HG03571 (cell line): ENCODE measurements around the gene SEC23A.
"Not testable (repeated sequence)": the region's sequence is repeated elsewhere in the genome, so short reads cannot be mapped to it uniquely, and the experiment has no call there.

Experiments
- ATAC-seq: cut with Tn5 transposase; IDR thresholded peaks from one replicate; pipeline ENCODE4 v1.9.1; 2021; ENCODE audit not compliant: unreplicated experiment

The SEC23A gene

GRCh38 chr14:39094515-39094914 lies 8.5 kb downstream of the SEC23A start:
- ATAC-seq = no peak

GRCh38 chr14:39091716-39092115 lies 11.3 kb downstream of the SEC23A start:
- ATAC-seq = no peak

DNA sequence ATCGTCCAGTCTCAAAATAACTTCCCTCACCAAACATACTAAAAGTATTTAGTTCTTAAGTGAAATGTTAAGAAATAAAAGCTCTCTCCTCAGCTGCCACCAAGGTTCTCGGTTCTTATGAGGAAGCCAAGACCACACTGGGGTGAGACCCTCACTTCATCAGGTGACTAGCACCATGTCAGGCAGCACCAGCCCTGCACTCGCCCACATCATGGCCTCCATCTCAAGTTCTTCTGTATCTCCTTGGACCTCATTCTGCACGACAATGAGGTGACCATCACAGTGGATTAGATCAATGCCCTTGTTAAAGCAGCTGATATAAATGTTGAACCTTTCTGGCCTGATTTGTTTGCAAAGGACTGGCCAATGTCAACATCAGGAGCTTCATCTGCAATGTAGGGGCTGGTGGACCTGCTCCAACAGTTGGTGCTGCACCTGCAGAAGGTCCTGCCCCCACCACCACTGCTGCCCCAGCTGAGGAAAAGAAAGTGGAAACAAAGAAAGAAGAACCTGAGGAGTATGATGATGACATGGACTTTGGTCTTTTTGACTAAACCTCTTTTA lies 12.4 kb downstream of the SEC23A start:
- no peak for ATAC-seq

DNA sequence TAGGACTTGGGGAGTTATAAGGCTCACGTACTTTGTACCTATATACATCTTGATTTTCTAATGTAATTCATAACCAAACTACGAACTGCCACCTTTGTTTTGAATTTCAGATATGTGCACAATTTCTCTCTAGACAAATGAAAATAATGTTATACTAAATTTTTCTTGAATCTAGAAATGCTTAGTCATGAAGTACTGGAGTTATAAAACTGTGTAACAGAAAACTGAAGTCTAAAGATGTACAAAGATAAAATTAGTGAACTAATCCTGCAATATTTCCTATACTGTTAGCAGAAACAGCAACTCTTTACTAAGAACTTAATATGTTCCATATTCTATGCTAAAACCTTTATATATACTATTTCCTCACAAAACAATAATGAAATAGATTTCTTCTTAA lies 15.5 kb downstream of the SEC23A start:
- no peak for ATAC-seq

GRCh38 chr14:39085933-39086332 lies 17.1 kb downstream of the SEC23A start:
- no peak for ATAC-seq

GRCh38 chr14:39083127-39083526 lies 19.9 kb downstream of the SEC23A start:
- ATAC-seq = no peak

DNA sequence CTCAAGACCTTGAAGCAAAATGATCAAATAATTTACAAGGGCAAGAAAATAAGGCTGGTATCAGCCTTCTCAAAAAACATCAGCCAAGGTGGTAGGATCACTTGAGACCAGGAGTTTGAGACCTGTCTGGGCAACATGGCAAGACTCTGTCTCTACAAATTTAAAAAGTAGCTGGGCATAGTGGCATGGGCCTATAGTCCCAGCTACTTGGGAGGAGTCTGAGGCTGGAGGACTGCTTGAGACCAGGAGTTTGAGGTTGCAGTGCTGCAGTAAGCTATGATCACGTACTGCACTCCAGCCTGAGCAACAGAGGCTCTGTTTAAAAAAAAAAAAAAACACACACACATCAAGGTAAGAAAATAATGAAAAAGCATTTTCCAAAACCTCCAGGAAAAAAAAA lies 22.1 kb downstream of the SEC23A start:
- ATAC-seq = no peak

DNA sequence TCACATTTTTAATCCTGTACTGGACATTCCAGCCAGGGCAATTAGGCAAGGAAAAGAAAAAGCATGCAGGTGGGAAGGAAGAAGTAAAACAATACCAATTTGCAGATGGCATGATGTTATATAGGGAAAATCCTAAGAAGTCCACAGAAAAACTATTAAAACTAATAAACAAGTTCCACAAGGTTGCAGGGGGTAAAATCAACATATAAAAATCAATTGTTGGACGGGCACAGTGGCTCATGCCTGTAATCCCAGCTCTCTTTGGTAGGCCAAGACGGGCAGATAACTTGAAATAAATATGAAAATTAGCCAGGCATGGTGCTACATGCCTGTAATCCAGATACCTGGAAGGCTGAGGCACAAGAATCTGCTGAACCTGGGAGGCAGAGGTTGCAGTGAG lies 31.9 kb downstream of the SEC23A start:
- no peak for ATAC-seq

- ATAC-seq = no peak
Measured at GRCh38 chr14:39069923-39070322, 33.1 kb downstream of the SEC23A start.

DNA sequence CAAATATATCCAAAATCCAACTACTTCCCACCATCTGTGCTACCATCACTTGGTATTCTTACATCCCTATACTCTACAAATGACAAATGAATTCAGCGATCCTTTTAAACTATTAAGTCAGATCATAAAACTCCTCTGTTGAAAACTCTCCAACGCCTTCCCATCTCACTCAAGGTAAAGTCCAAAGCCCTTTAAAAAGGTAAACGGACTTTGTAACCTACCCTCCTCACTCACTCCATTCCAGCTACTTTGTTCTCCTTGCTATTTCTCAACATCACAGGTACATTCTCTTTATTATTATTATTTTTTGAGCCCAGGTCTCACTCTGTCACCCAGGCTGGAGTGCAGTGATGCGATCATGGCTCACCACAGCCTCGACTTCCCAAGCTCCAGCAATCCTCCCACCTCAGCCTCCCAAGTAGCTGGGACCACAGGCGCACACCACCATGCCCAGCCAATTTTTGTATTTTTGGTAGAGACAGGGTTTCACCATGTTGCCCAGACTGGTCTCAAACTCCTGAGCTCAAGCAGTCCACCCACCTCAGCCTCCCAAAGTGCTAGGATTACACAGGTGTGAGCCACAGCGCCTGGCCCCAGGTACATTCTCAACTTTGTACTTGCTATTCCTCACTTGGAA lies 33.7 kb downstream of the SEC23A start:
- not testable (repeated sequence) for ATAC-seq

DNA sequence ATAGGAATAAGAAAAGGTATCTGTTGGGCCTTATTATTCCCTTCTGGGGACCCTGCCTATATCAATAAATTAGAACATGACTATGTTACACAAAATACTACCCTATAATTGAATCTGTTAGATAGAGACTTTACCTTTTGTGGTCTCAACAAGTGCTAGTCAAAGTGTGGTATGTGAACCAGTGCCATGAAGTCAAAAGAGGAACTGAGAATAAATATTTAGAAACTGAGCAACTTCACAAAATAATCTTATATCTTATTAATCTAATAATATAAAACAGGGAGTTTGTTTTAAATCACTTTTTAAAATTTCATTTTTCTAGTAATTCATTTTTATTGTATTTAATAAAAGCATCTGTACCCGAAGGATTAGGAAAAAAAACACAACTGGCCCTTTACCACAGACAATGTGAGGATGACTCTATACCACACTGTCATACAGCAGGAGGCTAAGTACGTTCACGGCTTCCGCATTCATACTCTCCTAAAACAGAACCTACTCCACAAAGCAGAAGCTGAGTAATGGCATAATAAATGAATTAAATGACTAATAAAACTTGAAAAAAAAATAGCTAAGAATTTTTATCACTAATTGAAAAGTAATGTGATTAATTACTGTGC lies 42.1 kb downstream of the SEC23A start:
- ATAC-seq = peak; percentile 98

DNA sequence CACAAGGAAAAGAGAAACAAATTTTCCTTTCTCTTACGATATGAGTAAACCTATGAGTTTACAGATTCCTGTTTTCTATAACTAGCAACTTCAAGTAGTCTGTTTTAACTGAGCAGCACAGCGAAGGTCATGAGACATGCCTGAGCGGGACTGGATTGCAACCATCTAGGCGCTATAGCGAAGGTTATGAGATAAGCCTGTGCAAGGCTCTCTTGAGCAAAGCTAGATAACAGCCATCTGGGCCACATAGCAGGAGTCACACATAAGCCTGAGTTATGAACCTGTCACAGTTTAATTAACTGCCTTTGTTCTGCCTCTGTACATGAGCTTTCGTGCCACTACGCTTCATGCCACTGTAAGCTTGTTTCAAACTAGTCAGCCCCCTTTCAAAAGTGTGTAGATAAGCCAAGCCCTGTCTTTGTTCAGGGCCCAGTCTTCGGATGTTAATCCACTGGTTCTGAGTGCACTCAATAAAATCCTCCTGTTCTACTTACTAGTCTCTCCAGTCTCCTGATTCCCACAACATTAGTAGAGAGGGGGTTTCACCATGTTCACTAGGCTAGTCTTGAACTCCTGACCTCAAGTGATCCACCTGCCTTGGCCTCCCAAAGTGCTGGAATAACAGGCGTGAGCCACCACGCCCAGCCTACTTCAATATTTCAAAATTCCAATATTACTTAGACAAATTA lies 47.1 kb downstream of the SEC23A start:
- ATAC-seq = no peak

GRCh38 chr14:39052869-39053454 lies 50.1 kb downstream of the SEC23A start:
- ATAC-seq = not testable (repeated sequence)

- ATAC-seq = no peak
Measured at GRCh38 chr14:39050389-39050788, 52.6 kb downstream of the SEC23A start.

DNA sequence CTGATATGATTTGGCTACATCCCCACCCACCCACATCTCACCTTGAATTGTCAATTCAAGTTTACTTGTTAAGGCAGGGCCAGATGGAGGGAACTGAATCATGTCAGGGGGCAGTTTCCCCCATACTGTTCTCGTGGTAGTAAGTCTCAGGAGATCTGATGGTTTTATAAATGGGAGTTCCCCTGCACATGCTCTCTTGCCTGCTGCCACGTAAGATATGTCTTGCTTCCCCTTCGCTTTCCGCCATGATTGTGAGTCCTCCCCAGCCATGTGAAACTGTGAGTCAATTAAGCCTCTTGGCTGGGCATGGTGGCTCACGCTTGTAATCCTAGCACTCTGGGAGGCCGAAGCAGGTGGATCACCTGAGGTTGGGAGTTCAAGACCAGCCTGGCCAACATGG lies 57.1 kb downstream of the SEC23A start:
- ATAC-seq = not testable (repeated sequence)

DNA sequence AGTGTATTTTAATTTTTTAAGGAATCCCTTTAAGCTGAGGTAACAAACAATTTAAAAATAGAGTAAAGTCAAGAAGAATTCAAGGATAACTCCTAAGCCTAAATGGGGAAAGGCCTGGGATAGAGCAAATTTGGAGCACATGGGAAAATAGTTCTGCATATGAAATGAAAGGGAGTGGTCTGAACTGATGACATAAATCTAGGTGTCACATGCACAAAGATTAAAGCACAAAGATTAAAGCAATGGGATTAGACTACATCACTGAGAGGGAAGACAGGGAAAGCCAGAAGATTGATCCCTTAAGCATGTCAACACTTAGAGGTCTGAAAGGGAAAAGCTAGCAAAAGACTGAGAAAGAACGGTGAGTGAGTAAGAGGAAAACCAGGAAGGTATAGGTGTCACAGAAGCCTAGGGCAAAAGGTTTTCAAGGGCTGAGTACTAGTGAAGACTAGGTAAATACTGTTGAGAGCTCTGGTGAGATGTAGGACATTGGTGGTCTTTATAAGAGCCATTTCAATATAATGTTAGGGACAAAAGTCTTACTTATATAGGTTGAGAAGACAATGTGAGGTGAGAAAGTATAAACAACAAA lies 59.6 kb downstream of the SEC23A start:
- ATAC-seq = no peak

DNA sequence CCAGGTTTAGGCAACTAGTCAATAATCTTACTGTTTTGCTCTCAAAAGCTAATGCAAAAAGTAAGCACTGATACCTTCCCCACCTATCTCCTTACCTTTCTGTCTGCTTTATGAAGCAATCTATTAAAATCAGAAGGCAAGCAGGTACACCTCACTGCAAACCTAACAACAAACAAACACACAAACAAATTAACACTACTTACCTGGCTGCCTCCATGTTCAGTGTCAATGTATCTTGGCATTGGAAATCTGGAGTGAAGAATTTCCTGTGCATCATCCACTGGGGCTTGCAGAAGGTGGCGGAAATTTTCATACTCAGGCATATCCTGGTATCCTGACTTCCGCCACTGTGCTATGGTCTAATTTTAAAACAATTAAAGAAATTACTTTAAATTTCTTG lies 62.5 kb downstream of the SEC23A start:
- ATAC-seq = no peak

DNA sequence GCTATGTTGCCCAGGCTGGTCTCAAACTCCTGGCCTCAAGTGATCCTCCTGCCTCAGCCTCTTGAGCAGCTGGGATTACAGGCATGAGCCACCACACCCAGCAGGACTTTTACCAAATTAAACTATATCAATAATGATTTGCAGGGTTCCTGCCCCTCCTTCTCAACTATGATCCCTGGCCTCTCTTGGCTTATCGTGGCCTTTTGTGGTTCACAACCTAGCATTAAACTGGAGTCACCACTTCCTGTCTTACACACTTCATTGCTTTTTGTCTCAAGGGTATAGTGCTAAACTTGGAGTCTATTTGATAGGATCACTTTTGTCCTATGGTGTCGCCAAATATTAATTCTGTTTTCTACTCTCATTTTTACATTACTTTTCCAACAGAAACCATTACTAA lies 64.5 kb downstream of the SEC23A start:
- no peak for ATAC-seq

DNA sequence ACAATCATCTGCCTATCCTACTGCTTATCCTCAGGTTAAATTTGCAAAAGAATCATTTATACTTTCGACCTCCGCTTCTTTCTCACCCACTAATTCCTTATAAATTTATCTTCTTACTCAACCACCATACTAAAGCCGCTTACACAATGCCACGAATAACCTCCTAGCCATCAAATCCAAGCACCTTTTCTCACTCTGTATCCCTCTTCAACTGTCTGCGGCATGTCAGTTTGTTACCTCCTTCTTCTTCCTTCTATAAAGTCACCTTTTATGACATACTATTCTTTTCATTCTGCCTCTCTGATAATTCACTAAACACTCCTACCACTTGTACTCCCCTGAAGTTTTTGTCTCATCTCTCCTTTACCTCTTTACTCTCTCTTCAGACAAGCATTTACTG lies 66.3 kb downstream of the SEC23A start:
- no peak for ATAC-seq

DNA sequence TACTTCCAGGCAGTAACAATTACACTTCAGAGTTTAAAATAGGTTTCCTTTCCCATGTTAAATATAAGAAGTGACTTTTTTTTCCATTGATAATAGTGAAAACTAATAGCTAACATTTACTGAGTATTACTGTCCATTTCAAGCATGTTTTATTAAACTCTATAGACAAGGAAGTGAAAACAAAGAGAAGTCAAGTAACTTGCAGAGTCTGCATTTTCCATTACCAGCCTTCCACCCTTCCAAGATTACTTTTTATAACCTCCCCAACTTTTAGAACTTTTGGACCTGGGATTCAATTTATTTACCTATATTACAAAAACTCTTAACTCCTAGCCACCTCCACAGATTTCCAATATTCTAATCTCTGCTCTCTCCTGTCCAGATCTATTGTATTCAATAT lies 67.7 kb downstream of the SEC23A start:
- ATAC-seq = no peak
